ENCODE data around the gene PTCRA. TPM values are rescaled to one million over a fixed set of nuclear protein-coding genes. Genes with fewer than 3 reads are reported as not detected.
A peak's percentile ranks its signal among the peaks of the same experiment; 100 is the strongest.

The PTCRA gene
- total and polyA plus RNA-seq, 2 of the 4 experiments (the other 2 are of a cell fraction) = not detected

- WGBS, 2 experiments (ENCODE audit: extremely low coverage in 2 of 2, insufficient read length in 1 of 2) = 93% methylated on average over 6 of the region's 9 CpGs; no CpG with 5 or more reads in 1 of the 2 experiments
- Histone ChIP-seq H2BK20ac (ENCODE audit: low read depth, low read length) (no peak overlapping the region), H3K27ac (ENCODE audit: insufficient read depth, low read length) (0 out of 2 replicates have a peak overlapping the region, but pooled peaks have one; percentile 3), H2BK120ac (ENCODE audit: low read depth, low read length) (no peak overlapping the region), H3K27me3 (ENCODE audit: control insufficient read depth, insufficient read depth, low read length) (no peaks in the 10 kb centered on the region), H3K9ac (ENCODE audit: low read depth, low read length) (0 out of 2 replicates have a peak overlapping the region, but pooled peaks have one; percentile 28), H3K14ac (replicated peaks; ENCODE audit: low read depth, low read length) (no peak overlapping the region), H3K36me3 (ENCODE audit: control insufficient read depth, insufficient read depth, low read length) (peaks cover 47% of the 10 kb centered on the region), H3K9me3 (ENCODE audit: control insufficient read depth, insufficient read depth, low read length) (no peaks in the 10 kb centered on the region), H3K4me1 (ENCODE audit: control insufficient read depth, insufficient read depth, low read length) (peaks cover 7% of the 10 kb centered on the region; the same call in 1 of the 2 replicates), H2BK15ac (ENCODE audit: low read depth, low read length) (no peak overlapping the region), H3K23ac (ENCODE audit: low read depth, low read length) (no peak overlapping the region), H2AK9ac (replicated peaks; ENCODE audit: low read depth, low read length, poor library complexity) (no peak overlapping the region), H4K91ac (ENCODE audit: insufficient read depth, low read depth, low read length) (no peak overlapping the region), H3K56ac (ENCODE audit: extremely low read depth, insufficient read depth, low read length) (no peak overlapping the region), H3K4me3 (ENCODE audit: insufficient read depth, low read depth, low read length) (no peak overlapping the region), H4K20me1 (ENCODE audit: insufficient read depth, low read length) (no peaks in the 10 kb centered on the region), H4K5ac (ENCODE audit: low read depth, low read length) (no peak overlapping the region), H2AK5ac (ENCODE audit: low read depth, low read length) (no peak overlapping the region), H4K8ac (ENCODE audit: low read depth in 2 of 2, low read length in 2 of 2) (no peak overlapping the region), H3K9me1 (ENCODE audit: insufficient read depth, low read length) (peaks cover under 1% of the 10 kb centered on the region; the same call in 1 of the 2 replicates), H3K18ac (ENCODE audit: low read depth, low read length) (no peak overlapping the region), H3K79me1 (ENCODE audit: low read depth in 1 of 2, low read length in 2 of 2) (peaks cover 0 to 7% of the 10 kb centered on the region in 2 experiments; a peak in 1 of 4 replicates), H3K4me2 (ENCODE audit: low read depth, low read length) (no peak overlapping the region), H2AFZ (replicated peaks; ENCODE audit: low read length, poor library complexity) (no peak overlapping the region), H3K4ac (ENCODE audit: low read depth, low read length) (no peak overlapping the region), H2BK5ac (ENCODE audit: low read depth, low read length, poor library complexity, severe bottlenecking) (no peak overlapping the region)
- dilution Hi-C loops (cut with HindIII; ENCODE audit: low sequenced_read_pairs, unreplicated experiment) = no loop called here
- CTCF ChIA-PET = no interaction called here
- intact Hi-C loops (cut with micrococcal nuclease) = no loop called here
- BruUV-seq (replicated peaks) = TSS peak; percentile 66
- TF ChIP-seq CTCF (conservative IDR thresholded peaks at IDR 0.05; ENCODE audit: low read depth, low read length) (peak; percentile 42), MAZ (IDR thresholded peaks at IDR 0.05; ENCODE audit: borderline replicate concordance, low read depth, low read length) (no peak), SMC3 (IDR thresholded peaks at IDR 0.05; ENCODE audit: low read depth, low read length) (peak; percentile 44), RAD21 (IDR thresholded peaks at IDR 0.05; ENCODE audit: low read length) (peak; percentile 50)
- ATAC-seq (ENCODE audit: low read depth) = peak; percentile 87
- DNase-seq = peak; percentile 58
- in situ Hi-C loops (cut with MboI; ENCODE audit: low sequenced_read_pairs) = no loop called here
- POLR2A ChIA-PET (ENCODE audit: unreplicated experiment) = no interaction called here
These were observed 48.2 kb downstream of the PTCRA start for GRCh38 chr6:42963855-42964605.
